Panc1 (cell line): ENCODE data around the gene ACOT13. TPM values are rescaled to one million over a fixed set of nuclear protein-coding genes. Genes with fewer than 3 reads are reported as not detected.
"Not testable (repeated sequence)": the region's sequence is repeated elsewhere in the genome, so short reads cannot be mapped to it uniquely, and the experiment has no call there.

Experiments
- ATAC-seq: fragments of 200-7000 bp; cut with Tn5 transposase; 2 replicates; pipeline ENCODE4 v1.9.1; 2020; ENCODE audit warnings: mild to moderate bottlenecking, moderate library complexity
- BruUV-seq: library from RNA; stranded (reverse); fragments of 400-500 nt; replicated peaks from 2 replicates; lab custom pipeline; 2021; lab: Mats Ljungman, UMichigan
- CTCF ChIA-PET: fragments of 300-600 bp; sonication (Branson Sonifier 250); formaldehyde crosslinking; loops from one replicate; lab custom pipeline; 2022; ENCODE audit warnings: antibody characterized with exemption; lab: Charles Lee
- POLR2A ChIA-PET: fragments of 300-600 bp; sonication (Branson Sonifier 250); formaldehyde crosslinking; loops from one replicate; lab custom pipeline; 2022; ENCODE audit warnings: antibody characterized with exemption; lab: Charles Lee
- DNase-seq: peaks from one replicate; pipeline ENCODE4 v3.0.0-alpha.2; 2010; ENCODE audit warnings: low read depth, low spot score
- H3K27ac ChIP-seq: 2 replicates; pipeline ENCODE4 v1.5.1; 2011; ENCODE audit warnings: mild to moderate bottlenecking, low read length, inconsistent platforms
- H3K27me3 ChIP-seq: fragments of 200-500 bp; sonication (Bioruptor generic); 2 replicates; pipeline ENCODE4 v1.6.0; 2014; ENCODE audit warnings: low read length, inconsistent platforms; ENCODE audit not compliant: control insufficient read depth, insufficient read depth
- H3K36me3 ChIP-seq: fragments of 200-500 bp; sonication (Bioruptor generic); 2 replicates; pipeline ENCODE4 v1.5.1; 2014; ENCODE audit warnings: inconsistent platforms, mild to moderate bottlenecking, low read length, moderate library complexity; ENCODE audit not compliant: control insufficient read depth, insufficient read depth
- H3K4me1 ChIP-seq: 2 replicates; pipeline ENCODE4 v1.5.1; 2011; ENCODE audit warnings: inconsistent platforms, mild to moderate bottlenecking, low read length, moderate library complexity; ENCODE audit not compliant: control insufficient read depth, insufficient read depth
- H3K4me3 ChIP-seq, 2 experiments: 2 replicates each; pipeline ENCODE4 v1.5.1; 2011 to 2012; ENCODE audit warnings: low read depth in 2 of 2, low read length in 2 of 2, mild to moderate bottlenecking in 2 of 2, inconsistent platforms in 1 of 2, moderate library complexity in 1 of 2
- H3K9me3 ChIP-seq: fragments of 200-500 bp; sonication (Bioruptor generic); 2 replicates; pipeline ENCODE4 v1.5.1; 2014; ENCODE audit warnings: low read depth, mild to moderate bottlenecking, inconsistent platforms, low read length, moderate library complexity; ENCODE audit not compliant: control insufficient read depth, insufficient read depth
- CTCF ChIP-seq: fragments of 450-650 bp; IDR thresholded peaks from 2 replicates; pipeline ENCODE4 v1.5.1; 2017; ENCODE audit warnings: mild to moderate bottlenecking
- POLR2AphosphoS5 ChIP-seq: IDR thresholded peaks from 2 replicates; pipeline ENCODE4 v1.6.1; 2012; ENCODE audit warnings: mild to moderate bottlenecking, low read depth, low read length, moderate library complexity
- SIN3A ChIP-seq: IDR thresholded peaks from 2 replicates; pipeline ENCODE4 v1.6.1; 2012; ENCODE audit warnings: low read depth, mild to moderate bottlenecking, low read length, moderate library complexity, borderline replicate concordance; ENCODE audit not compliant: insufficient read depth
- TCF7L2 ChIP-seq: IDR thresholded peaks from 2 replicates; pipeline ENCODE4 v1.6.1; 2011; ENCODE audit warnings: mild to moderate bottlenecking, low read depth, low read length, inconsistent platforms
- in situ Hi-C: cut with HindIII; loops from 2 replicates; pipeline ENCODE4 v1.10.0; 2016; ENCODE audit warnings: low sequenced_read_pairs, low pct_unique_long_range_greater_than_20kb
- intact Hi-C: fragments of 100-400 bp; cut with micrococcal nuclease; formaldehyde crosslinking; loops from one replicate; pipeline ENCODE4 v1.10.0; 2022; ENCODE audit not compliant: unreplicated experiment
- total RNA-seq: library from RNA; stranded (reverse); gene quantifications from one replicate; pipeline ENCODE4 v1.2.1, GENCODE V29; 2021; ENCODE audit not compliant: unreplicated experiment
- TF ChIP-seq, protein P1 (sequence below), 2 experiments: IDR thresholded peaks; 2 replicates each; pipeline ENCODE4 v1.6.1; 2011 to 2012; ENCODE audit warnings: low read depth in 2 of 2, control low read depth in 1 of 2, low read length in 1 of 2, mild to moderate bottlenecking in 1 of 2, moderate library complexity in 1 of 2; ENCODE audit not compliant: insufficient read depth in 1 of 2

ACOT13 gene
- total RNA-seq, 1 experiment from 2014 or later, result 31.6 TPM

DNA sequence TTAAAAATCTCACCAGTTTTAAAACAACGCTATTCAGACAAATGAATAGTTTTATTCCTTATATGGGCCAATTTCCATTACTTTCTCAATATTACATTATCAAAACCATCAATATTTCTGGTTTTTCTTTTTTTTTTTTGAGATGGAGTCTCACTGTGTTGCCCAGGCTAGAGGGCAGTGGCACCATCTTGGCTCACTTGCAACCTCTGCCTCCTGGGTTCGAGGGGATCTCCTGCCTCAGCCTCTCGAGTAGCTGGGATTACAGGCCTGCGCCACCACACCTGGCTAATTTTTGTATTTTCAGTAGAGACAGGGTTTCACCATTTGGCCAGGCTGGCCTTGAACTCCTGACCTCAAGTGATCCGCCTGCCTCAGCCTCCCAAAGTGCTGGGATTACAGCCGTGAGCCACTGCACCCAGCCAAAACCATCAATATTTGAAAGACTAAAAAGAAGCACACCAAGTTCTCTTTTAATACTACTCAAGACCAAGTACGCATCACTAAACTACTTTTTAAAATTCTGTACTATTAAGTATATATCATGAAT lies 49.8 kb downstream of the ACOT13 start:
- H3K27me3 ChIP-seq, H3K27ac ChIP-seq, POLR2A ChIA-PET, in situ Hi-C loops, H3K9me3 ChIP-seq, intact Hi-C loops, ATAC-seq, BruUV-seq, DNase-seq: not testable (repeated sequence)
- Histone ChIP-seq H3K4me3 (peak overlapping the region in 1 of 2 experiments; percentile 93; a peak in 3 of 4 replicates), H3K36me3 (peaks cover 55% of the 10 kb centered on the region), H3K4me1 (peaks cover 13% of the 10 kb centered on the region)
- CTCF ChIA-PET, result interaction anchor here (0.5 kb wide), 1 partner anchor 54 kb away, joined by 5 read pairs; no protein-coding TSS in a partner anchor

DNA sequence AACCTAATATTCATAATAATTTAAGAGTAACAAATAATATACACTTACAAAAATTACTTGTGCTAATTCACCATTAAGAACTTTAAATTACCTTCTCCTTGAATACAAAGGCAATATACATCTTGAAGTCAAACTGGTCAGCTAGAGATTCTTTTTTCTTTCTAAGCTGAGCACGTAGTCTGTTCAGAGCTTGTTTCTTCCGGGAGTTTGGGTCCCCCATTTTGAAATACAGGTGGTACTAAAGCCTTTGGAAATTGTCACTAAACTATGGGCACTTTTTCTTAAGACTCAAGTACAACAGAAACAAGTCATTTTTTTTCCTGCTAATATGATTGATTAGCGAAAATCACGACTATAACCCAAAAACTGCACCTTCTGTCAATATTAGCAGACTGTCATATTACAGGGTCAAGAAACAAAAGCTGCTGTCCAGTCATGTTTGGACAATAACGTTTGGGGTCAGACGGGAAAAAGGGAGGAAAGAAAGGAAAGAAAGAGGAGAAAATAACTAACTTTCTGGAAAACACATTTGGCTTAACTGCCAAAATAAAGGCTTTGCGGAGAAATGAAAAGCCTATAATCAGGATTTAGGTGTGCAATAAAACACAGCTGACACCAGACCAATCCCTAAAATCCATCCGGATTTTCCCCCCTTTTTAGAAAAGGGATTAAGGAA lies 51.7 kb downstream of the ACOT13 start:
- POLR2A ChIA-PET, result no interaction called here
- peak overlapping the region; percentile 98 for H3K27ac ChIP-seq
- no peaks in the 10 kb centered on the region for H3K27me3 ChIP-seq
- no peaks in the 10 kb centered on the region for H3K9me3 ChIP-seq
- DNase-seq (no peak), ATAC-seq (no peak)
- H3K4me1 ChIP-seq, result peaks cover 16% of the 10 kb centered on the region
- BruUV-seq, result no TSS peak
- in situ Hi-C loops (no loop called here), intact Hi-C loops (no loop called here)
- peaks cover 42% of the 10 kb centered on the region for H3K36me3 ChIP-seq
- TF ChIP-seq, protein P1, sequence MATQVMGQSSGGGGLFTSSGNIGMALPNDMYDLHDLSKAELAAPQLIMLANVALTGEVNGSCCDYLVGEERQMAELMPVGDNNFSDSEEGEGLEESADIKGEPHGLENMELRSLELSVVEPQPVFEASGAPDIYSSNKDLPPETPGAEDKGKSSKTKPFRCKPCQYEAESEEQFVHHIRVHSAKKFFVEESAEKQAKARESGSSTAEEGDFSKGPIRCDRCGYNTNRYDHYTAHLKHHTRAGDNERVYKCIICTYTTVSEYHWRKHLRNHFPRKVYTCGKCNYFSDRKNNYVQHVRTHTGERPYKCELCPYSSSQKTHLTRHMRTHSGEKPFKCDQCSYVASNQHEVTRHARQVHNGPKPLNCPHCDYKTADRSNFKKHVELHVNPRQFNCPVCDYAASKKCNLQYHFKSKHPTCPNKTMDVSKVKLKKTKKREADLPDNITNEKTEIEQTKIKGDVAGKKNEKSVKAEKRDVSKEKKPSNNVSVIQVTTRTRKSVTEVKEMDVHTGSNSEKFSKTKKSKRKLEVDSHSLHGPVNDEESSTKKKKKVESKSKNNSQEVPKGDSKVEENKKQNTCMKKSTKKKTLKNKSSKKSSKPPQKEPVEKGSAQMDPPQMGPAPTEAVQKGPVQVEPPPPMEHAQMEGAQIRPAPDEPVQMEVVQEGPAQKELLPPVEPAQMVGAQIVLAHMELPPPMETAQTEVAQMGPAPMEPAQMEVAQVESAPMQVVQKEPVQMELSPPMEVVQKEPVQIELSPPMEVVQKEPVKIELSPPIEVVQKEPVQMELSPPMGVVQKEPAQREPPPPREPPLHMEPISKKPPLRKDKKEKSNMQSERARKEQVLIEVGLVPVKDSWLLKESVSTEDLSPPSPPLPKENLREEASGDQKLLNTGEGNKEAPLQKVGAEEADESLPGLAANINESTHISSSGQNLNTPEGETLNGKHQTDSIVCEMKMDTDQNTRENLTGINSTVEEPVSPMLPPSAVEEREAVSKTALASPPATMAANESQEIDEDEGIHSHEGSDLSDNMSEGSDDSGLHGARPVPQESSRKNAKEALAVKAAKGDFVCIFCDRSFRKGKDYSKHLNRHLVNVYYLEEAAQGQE (IDR thresholded peaks at IDR 0.05; ENCODE audit: insufficient read depth in 1 of 2, low read depth in 2 of 2, low read length in 1 of 2), result no peak
- TF ChIP-seq CTCF (no peak), TCF7L2 (no peak), SIN3A (no peak), POLR2AphosphoS5 (no peak)
- H3K4me3 ChIP-seq, result peak overlapping the region; percentile 88 to 93
- CTCF ChIA-PET, result no interaction called here
